ENCODE data around the gene ENAH. TPM values are rescaled to one million over a fixed set of nuclear protein-coding genes. Genes with fewer than 3 reads are reported as not detected.

ENAH gene
- total RNA-seq, 4 donors from 2014 or later: 8.6 to 42.5 (median 35.9) TPM

- Histone ChIP-seq H3K36me3 (peaks cover 0 to 13% (median 0%) of the 10 kb centered on the region in 3 donors), H3K9me3 (no peaks in the 10 kb centered on the region), H3K27ac (no peak overlapping the region), H3K4me3 (no peak overlapping the region), H3K4me1 (no peaks in the 10 kb centered on the region), H3K27me3 (no peaks in the 10 kb centered on the region)
- 93 to 96% methylated on average over 6 of the region's 6 CpGs for WGBS, 2 donors
- DNase-seq: no peak
- intact Hi-C loops (cut with DNase I): no loop called here
- no peak for TF ChIP-seq POLR2A (IDR thresholded peaks at IDR 0.05)
- no peak for TF ChIP-seq CTCF (IDR thresholded peaks at IDR 0.05)
Observed at GRCh38 chr1:225493591-225494246, 159.2 kb downstream of the ENAH start.

GRCh38 chr1:225488676-225489075, 164.2 kb downstream of the ENAH start:
- TF ChIP-seq CTCF (IDR thresholded peaks at IDR 0.05): no peak
- no peak for TF ChIP-seq POLR2A (IDR thresholded peaks at IDR 0.05)
- Histone ChIP-seq H3K36me3 (no peaks in the 10 kb centered on the region), H3K4me1 (no peaks in the 10 kb centered on the region), H3K27me3 (peaks cover 0 to 8% (median 0%) of the 10 kb centered on the region in 4 donors), H3K9me3 (no peaks in the 10 kb centered on the region), H3K27ac (no peak overlapping the region), H3K4me3 (no peak overlapping the region)
- 78 to 82% methylated on average over 5 of the region's 5 CpGs for WGBS, 2 donors
- intact Hi-C loops (cut with DNase I): no loop called here
- no peak for DNase-seq

GRCh38 chr1:225486856-225487255, 166.1 kb downstream of the ENAH start:
- 73 to 85% methylated on average over 2 of the region's 2 CpGs for WGBS, 2 donors
- intact Hi-C loops (cut with DNase I): no loop called here
- H3K4me3 ChIP-seq: no peak overlapping the region
- H3K27ac ChIP-seq: no peak overlapping the region
- no peaks in the 10 kb centered on the region for H3K9me3 ChIP-seq
- H3K4me1 ChIP-seq: peaks cover 0 to 13% (median 0%) of the 10 kb centered on the region in 3 donors
- no peaks in the 10 kb centered on the region for H3K36me3 ChIP-seq
- H3K27me3 ChIP-seq: peaks cover 0 to 8% (median 0%) of the 10 kb centered on the region in 4 donors
- no peak for TF ChIP-seq CTCF (IDR thresholded peaks at IDR 0.05)
- TF ChIP-seq POLR2A (IDR thresholded peaks at IDR 0.05): no peak
- DNase-seq: no peak

- no peak for TF ChIP-seq CTCF (IDR thresholded peaks at IDR 0.05)
- TF ChIP-seq POLR2A (IDR thresholded peaks at IDR 0.05): no peak
- H3K27ac ChIP-seq: no peak overlapping the region
- no peaks in the 10 kb centered on the region for H3K36me3 ChIP-seq
- peaks cover 0 to 19% (median 0%) of the 10 kb centered on the region in 3 donors for H3K4me1 ChIP-seq
- 94 to 100% methylated on average over 2 to 3 of the region's 6 CpGs for WGBS, 2 donors
- peaks cover 0 to 8% (median 0%) of the 10 kb centered on the region in 4 donors for H3K27me3 ChIP-seq
- no peak overlapping the region for H3K4me3 ChIP-seq
- no peak for DNase-seq
- intact Hi-C loops (cut with DNase I): no loop called here
- no peaks in the 10 kb centered on the region for H3K9me3 ChIP-seq
Observed at GRCh38 chr1:225485991-225486530, 166.9 kb downstream of the ENAH start.

GRCh38 chr1:225485226-225485625, 167.7 kb downstream of the ENAH start:
- Histone ChIP-seq H3K4me1 (peaks cover 0 to 23% (median 0%) of the 10 kb centered on the region in 3 donors), H3K27ac (no peak overlapping the region), H3K27me3 (peaks cover 0 to 8% (median 0%) of the 10 kb centered on the region in 4 donors), H3K4me3 (no peak overlapping the region), H3K9me3 (no peaks in the 10 kb centered on the region), H3K36me3 (no peaks in the 10 kb centered on the region)
- intact Hi-C loops (cut with DNase I): no loop called here
- TF ChIP-seq POLR2A (IDR thresholded peaks at IDR 0.05) (no peak), CTCF (IDR thresholded peaks at IDR 0.05) (no peak)
- 82 to 93% methylated on average over 3 of the region's 3 CpGs for WGBS, 2 donors
- DNase-seq: no peak

Measured in esophagus squamous epithelium (tissue), 5 donors.